Amniotic epithelial cell (primary cell): Measurements from ENCODE around the gene TRIM61.
"Not testable (repeated sequence)": the region's sequence is repeated elsewhere in the genome, so short reads cannot be mapped to it uniquely, and the experiment has no call there.

Source experiments
- DNase-seq: peaks from one replicate; pipeline ENCODE4 v3.0.0-alpha.2; 2010; ENCODE audit warnings: low read depth

Gene TRIM61

GRCh38 chr4:164956766-164957643 lies 20.5 kb downstream of the TRIM61 start:
- DNase-seq, result peak; percentile 72

DNA sequence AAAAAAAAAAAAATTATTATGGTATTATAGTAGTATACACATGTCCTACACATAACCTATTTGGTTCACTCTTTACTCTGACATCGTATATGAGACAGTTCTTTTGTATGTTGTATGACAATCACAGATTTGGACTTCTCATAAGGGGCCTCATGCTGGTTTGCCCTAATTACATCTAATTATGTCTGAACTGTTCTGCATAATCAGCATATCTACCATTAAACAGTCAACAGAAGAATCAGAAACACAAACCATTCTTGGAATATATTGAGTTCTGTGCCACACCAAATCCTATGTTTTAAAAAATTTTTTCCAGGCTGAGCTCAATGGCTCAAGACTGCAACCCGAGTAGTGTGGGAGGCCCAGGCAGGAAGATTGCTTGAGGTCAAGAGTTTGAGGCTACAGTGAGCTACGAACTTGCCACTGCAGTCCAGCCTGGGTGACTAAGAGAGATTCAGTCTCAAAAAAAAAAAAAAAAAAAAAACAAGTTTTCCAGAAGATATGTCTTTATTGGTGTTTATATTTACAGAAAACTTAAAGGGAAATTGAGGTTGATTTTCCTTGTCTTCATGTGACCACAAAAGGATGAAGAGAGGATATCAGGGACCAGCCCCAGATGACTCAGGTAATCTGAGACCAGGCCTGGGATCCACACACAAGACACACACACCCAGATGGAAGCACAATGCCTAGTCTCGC lies 22.2 kb downstream of the TRIM61 start:
- no peak for DNase-seq

- no peak for DNase-seq
Measured at GRCh38 chr4:164952551-164952950, 24.9 kb downstream of the TRIM61 start.

DNA sequence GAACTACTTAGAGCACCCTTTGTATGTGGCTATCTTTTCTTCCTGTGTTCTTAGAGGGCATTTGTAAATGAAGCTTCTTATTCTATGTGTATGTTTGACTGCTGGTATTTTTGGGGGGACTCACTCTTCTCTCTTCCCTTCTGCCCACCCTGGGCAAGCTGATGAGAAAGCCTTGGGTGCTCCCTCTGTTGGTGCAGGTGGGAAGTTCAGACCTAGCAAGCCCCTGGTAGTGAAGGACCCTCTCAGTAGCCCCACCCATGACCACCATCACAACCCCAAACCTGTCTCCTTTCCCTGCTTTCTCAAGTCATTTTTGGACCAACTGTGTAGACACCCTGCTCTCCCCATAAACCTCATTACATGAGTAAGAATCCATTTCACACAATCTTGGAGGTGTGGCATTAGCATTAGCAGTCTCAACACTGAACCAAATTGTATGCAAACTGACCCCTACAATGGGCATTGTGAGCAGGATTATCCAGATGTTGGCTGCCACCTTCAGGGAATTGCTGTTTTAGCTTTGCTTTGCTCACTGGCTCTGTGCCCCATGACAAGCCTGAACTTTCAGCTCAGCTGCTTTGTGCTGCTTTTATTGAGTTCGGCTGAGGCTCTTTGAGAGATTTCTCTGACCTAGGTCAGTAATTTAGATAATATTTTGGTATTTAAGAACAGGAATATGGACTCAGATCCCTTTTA lies 27.9 kb downstream of the TRIM61 start:
- DNase-seq, result no peak

DNA sequence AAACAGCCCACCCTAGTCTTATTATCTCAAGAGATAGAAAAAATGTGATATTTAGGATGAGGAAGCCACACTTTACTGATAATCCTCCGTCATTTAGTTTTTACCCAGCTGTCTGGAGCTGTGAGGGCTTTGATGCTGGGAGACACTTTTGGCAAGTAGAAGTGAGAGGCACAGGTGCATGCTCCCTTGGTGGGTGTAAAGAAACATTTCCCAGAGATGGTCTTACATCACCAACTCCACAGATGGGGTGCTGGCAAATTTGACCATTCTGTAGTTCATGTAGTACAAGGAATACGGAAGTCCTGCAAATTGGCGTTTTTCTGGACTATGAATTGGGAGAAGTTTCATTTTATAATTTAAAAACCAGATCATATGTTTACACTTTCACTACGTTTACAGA lies 28.5 kb downstream of the TRIM61 start:
- DNase-seq, result no peak

DNA sequence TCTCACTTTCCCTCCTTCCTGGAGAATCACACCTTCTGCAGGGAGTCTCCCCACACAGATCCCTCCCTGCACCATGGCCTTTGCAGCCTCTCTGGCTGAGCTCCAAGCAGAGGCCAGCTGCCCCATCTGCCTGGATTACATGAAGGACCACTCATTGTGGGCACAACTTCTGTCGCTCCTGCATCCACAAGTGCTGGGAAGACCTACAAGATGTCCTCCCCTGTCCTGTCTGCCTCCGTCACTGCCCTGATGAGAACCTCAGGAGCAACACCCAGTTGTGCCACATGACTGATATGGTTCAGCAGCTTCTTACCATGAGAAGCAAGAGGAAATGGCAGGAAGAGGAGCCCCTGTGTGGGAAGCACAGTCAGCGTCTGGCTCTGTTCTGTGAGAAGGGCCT lies 29.5 kb downstream of the TRIM61 start:
- not testable (repeated sequence) for DNase-seq

GRCh38 chr4:164946810-164947209 lies 30.6 kb downstream of the TRIM61 start:
- DNase-seq, result no peak

DNA sequence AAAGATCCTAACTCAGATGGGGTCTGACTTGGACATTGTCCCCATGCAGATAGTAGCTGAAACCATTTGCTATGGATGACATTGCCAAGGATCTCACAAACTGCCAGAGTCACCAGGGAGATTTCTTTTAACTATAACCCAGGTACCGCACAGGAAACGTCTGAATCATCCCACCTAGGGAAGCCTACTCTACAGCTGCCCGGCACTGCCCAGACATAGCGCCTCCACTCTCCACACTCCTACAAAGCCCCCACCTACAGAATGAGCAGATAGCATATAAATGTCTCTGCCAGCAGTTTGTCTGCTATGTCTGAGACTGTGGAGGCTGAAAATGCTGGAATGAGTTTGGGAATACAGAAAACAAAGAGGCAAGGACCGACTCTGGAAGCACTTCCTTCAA lies 32.3 kb downstream of the TRIM61 start:
- no peak for DNase-seq

GRCh38 chr4:164943192-164943591 lies 34.3 kb downstream of the TRIM61 start:
- DNase-seq, result no peak

DNA sequence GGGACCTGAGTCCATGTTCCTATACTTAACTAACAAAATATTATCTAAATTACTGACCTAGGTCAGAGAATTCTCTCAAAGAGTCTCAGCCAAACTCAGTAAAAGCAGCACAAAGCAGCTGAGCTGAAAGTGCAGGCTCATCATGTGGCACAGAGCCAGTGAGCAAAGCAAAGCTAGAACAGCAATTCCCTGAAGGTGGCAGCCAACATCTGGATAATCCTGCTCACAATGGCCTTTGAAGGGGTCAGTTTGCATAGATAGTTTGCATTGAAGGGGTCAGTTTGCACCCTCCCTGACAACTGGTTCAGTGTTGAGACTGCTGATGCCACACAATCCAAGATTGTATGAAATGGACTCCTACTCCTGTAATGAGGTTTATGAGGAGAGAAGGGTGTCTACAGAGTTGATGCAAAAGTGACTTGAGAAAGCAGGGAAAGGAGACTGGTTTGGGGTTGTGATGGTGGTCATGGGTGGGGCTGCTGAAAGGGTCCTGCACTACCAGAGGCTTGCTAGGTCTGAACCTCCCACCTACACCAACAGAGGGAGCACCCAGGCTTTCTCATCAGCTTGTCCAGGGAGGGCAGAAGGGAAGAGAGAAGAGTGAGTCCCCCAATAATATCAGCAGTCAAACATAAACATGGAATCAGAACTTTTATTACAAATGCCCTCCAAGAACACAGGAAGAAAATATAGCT lies 39.7 kb downstream of the TRIM61 start:
- DNase-seq, result peak; percentile 11

DNA sequence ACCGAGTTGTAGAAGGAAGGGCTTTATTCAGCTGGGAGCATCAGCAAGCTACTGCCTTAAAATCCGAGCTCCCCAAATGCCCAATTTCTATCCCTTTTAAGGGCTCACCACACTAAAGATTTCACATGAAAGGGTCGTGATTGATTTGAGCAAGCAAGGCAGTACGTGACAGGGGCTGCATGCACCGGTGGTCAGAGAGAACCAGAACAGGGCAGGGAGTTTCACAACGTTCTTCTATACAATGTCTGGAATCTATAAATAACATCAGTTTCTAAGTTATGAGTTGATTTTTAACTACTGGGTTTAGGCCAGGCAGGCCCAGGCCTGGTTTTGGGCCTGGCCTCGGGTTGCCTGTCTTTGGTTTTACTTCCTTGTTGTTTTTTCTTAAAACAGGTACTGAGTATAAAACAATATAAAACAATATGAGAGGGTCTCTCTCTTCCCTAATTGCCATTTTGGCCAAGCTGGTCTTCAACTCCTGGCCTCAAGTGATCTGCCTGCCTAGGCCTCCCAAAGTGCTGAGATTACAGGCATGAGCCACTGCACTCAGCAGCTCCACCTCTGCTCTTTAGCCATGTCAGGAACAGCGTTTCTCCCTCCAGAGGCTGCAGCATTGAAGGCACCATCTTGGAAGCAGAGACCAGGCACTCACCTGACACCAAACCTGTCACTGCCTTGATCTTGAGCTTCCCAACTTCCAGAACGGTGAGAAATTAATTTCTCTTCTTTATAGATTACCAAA lies 41.4 kb downstream of the TRIM61 start:
- DNase-seq, result not testable (repeated sequence)

GRCh38 chr4:164935363-164935762 lies 42.1 kb downstream of the TRIM61 start:
- DNase-seq, result no peak

DNA sequence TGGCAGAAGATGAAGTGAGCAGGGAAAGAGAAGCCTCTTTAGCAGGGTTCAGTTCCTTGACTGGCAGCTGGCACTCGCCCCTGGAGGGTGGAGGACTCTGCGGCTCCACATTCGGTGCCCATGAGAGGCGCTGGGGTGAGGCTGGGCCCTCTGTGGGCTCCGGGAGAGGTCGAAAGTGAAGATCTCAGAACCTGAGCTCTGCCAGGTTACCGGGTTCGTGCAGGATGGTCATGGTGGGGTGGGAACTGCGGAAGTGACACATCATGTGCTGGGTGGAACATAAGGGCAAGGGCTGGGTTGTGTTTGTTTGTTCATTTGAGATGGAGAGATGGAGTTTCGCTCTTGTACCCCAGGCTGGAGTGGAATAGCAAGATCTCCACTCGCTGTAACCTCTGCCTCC lies 44.2 kb downstream of the TRIM61 start:
- DNase-seq, result no peak

GRCh38 chr4:164931551-164932324 lies 45.7 kb downstream of the TRIM61 start:
- DNase-seq, result no peak

GRCh38 chr4:164930647-164931046 lies 46.8 kb downstream of the TRIM61 start:
- DNase-seq, result no peak

DNA sequence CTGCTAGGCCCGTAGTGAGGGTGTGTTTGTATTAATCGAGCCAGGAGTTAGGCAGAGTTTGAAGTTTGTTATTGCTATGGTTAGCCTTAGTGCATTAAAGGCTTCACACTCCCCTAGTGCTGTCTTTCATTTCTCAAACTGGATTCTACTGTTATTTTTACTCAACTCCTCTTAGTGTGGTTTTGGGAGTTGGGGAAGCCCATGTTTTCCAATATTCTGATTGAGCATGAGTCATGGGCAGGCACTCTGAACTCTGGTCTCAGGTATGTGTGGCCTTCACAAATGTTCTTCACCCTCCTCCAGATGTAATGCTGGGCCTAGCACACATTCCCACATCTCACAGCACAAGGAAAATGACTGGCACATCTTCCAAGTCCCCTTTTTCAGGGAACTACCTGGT lies 50.4 kb downstream of the TRIM61 start:
- DNase-seq, result not testable (repeated sequence)

DNA sequence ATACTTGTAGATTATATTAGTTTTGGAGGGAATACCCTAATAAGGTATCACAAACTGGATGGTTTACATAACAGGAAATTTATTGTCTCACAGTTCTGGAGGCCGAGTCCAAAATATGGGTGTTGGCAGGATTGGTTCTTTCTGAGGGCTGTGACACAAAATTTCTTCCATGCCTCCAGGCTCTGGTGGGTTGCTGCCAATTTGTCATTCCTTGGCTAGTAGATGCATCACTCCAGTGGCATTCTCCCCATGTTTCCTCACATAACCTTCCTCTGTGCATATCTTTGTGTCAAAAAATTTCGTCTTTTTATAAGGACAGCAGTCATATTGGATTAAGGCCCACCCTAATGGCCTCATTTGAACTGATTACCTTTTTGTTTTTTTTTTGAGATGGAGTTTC lies 51.2 kb downstream of the TRIM61 start:
- no peak for DNase-seq

- no peak for DNase-seq
Measured at GRCh38 chr4:164924670-164925238, 52.7 kb downstream of the TRIM61 start.

DNA sequence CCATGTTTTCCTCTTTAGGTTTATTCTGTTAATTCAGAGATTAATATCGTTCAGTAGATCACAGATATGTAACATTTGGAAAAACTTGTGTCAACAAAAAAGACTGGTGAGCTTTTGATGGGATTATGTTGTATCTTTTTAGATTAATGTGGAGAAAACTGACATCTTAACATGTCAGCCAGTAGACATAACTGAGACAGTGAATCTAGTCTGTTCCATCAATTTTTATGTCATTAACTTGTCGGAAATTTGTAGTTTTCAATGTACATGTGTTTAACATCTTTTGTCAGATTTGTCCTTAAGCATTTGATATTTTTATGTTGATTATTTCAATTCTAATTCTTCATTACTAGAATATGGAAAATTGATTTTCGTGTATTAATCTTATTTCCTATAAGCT lies 58.5 kb downstream of the TRIM61 start:
- DNase-seq, result no peak
